K562 (cell line): ENCODE results near the gene CCDC85B. TPM values are rescaled to one million over a fixed set of nuclear protein-coding genes. Genes with fewer than 3 reads are reported as not detected.

ENCODE experiments used
- ZNF407 ChIP-seq: fragments of 450-650 bp; IDR thresholded peaks from 2 replicates; pipeline ENCODE4 v1.6.1; 2016; ENCODE audit warnings: low read depth
- polyA plus RNA-seq, 8 experiments: library from polyadenylated mRNA; depleted of rRNA in 4 of 8; stranded (reverse) in 5 of 8; unstranded in 3 of 8; fragments of >200 nt; fragmentation: Nextera tagmentation in 2 of 8; fragmentation: Illumina TruSeq in 1 of 8; extraction: Ambion mirVana in 2 of 8; extraction: Trizol in 1 of 8; gene quantifications; 2 replicates each; pipeline versions ENCODE4 v1.2.1 to v1.2.3, GENCODE V29; 2011 to 2014; ENCODE audit warnings: inconsistent platforms in 1 of 8, missing spikeins in 1 of 8
- total RNA-seq, 7 experiments: library from RNA; depleted of rRNA in 6 of 7; stranded (reverse); fragments of >200 nt in 6 of 7; fragmentation: Illumina TruSeq in 2 of 7; extraction: Trizol in 2 of 7; gene quantifications; 2 replicates each; pipeline versions ENCODE4 v1.2.1 to v1.2.3, GENCODE V29; 2011 to 2021; ENCODE audit warnings: low replicate concordance in 1 of 7

The CCDC85B gene
- total and polyA plus RNA-seq, 9 of the 15 experiments (the other 6 are each of a cell fraction or from before 2014, with no cell fraction given) = 0.14 to 138 (median 6.2) TPM

GRCh38 chr11:65849771-65850216 lies 40.7 kb upstream of the CCDC85B start (continued):
- no peak for TF ChIP-seq ZNF407
- TF ChIP-seq, all 486 proteins: peak for 0
